Activated CD4-positive, alpha-beta T cell treated with anti-CD3 and anti-CD28 coated beads for 36 hours (primary cell): ENCODE data around the gene ADAMTS2. TPM values are rescaled to one million over a fixed set of nuclear protein-coding genes. Genes with fewer than 3 reads are reported as not detected.

ENCODE experiments used
- ATAC-seq: fragments of 200-7000 bp; cut with Tn5 transposase; one replicate; pipeline ENCODE4 v1.10.0; 2021; ENCODE audit warnings: mild to moderate bottlenecking, moderate library complexity
- CTCF ChIA-PET: fragments of 350-600 bp; sonication (Branson Sonifier 250); formaldehyde crosslinking; loops from one replicate; lab custom pipeline; 2021; ENCODE audit warnings: antibody characterized with exemption; lab: Charles Lee
- POLR2A ChIA-PET: fragments of 350-600 bp; sonication (Branson Sonifier 250); formaldehyde crosslinking; loops from one replicate; lab custom pipeline; 2021; ENCODE audit warnings: antibody characterized with exemption, inconsistent platforms; lab: Charles Lee
- DNase-seq: peaks from one replicate; pipeline ENCODE4 v3.0.0-alpha.2; 2020
- H3K27ac Mint-ChIP-seq: one replicate; pipeline ENCODE4 v1.8.0; 2021; ENCODE audit warnings: mixed read lengths
- H3K27me3 Mint-ChIP-seq: one replicate; pipeline ENCODE4 v1.8.0; 2021; ENCODE audit warnings: mixed read lengths
- H3K36me3 Mint-ChIP-seq: one replicate; pipeline ENCODE4 v1.8.0; 2021; ENCODE audit warnings: low read depth, mixed read lengths
- H3K4me1 Mint-ChIP-seq: one replicate; pipeline ENCODE4 v1.8.0; 2021; ENCODE audit warnings: mixed read lengths
- H3K4me3 Mint-ChIP-seq: one replicate; pipeline ENCODE4 v1.8.0; 2021; ENCODE audit warnings: mild to moderate bottlenecking, moderate library complexity, mixed read lengths
- H3K9me3 Mint-ChIP-seq: one replicate; pipeline ENCODE4 v1.8.0; 2021; ENCODE audit warnings: low read depth, mixed read lengths
- intact Hi-C, 2 experiments: fragments of 100-400 bp; cut with DNase I in 1 of 2; cut with micrococcal nuclease in 1 of 2; formaldehyde crosslinking; loops; one replicate each; pipeline versions ENCODE4 v1.14.2 to v1.15.1; 2022 to 2024; cut with DNase I, micrococcal nuclease
- total RNA-seq, 2 experiments: library from RNA; stranded (reverse); gene quantifications; one replicate each; pipeline ENCODE4 v1.2.3, GENCODE V29; 2021

Gene ADAMTS2
- total RNA-seq, 2 experiments from 2014 or later = not detected

GRCh38 chr5:179230061-179230461 is 115.2 kb downstream of the ADAMTS2 start:
- peaks cover under 1% of the 10 kb centered on the region for H3K9me3 Mint-ChIP-seq
- POLR2A ChIA-PET = no interaction called here
- ATAC-seq (no peak), DNase-seq (no peak)
- H3K27ac Mint-ChIP-seq = no peak overlapping the region
- H3K4me1 Mint-ChIP-seq = no peaks in the 10 kb centered on the region
- H3K36me3 Mint-ChIP-seq = no peaks in the 10 kb centered on the region
- CTCF ChIA-PET = no interaction called here
- intact Hi-C loops = no loop called here
- H3K4me3 Mint-ChIP-seq = no peak overlapping the region
- no peaks in the 10 kb centered on the region for H3K27me3 Mint-ChIP-seq

GRCh38 chr5:179229331-179229831 is 115.9 kb downstream of the ADAMTS2 start:
- no peaks in the 10 kb centered on the region for H3K4me1 Mint-ChIP-seq
- ChIA-PET CTCF (no interaction called here), POLR2A (no interaction called here)
- DNase-seq = no peak
- no peak overlapping the region for H3K4me3 Mint-ChIP-seq
- H3K27me3 Mint-ChIP-seq = no peaks in the 10 kb centered on the region
- ATAC-seq = no peak
- no peaks in the 10 kb centered on the region for H3K36me3 Mint-ChIP-seq
- H3K27ac Mint-ChIP-seq = no peak overlapping the region
- intact Hi-C loops = no loop called here
- peaks cover 5% of the 10 kb centered on the region for H3K9me3 Mint-ChIP-seq

- intact Hi-C loops = no loop called here
- POLR2A ChIA-PET = no interaction called here
- CTCF ChIA-PET = no interaction called here
- H3K4me1 Mint-ChIP-seq = no peaks in the 10 kb centered on the region
- DNase-seq = no peak
- no peaks in the 10 kb centered on the region for H3K27me3 Mint-ChIP-seq
- no peak overlapping the region for H3K27ac Mint-ChIP-seq
- H3K36me3 Mint-ChIP-seq = no peaks in the 10 kb centered on the region
- ATAC-seq = no peak
- peaks cover 5% of the 10 kb centered on the region for H3K9me3 Mint-ChIP-seq
- H3K4me3 Mint-ChIP-seq = no peak overlapping the region
Measured at GRCh38 chr5:179228341-179229121, 116.7 kb downstream of the ADAMTS2 start.

- intact Hi-C loops = no loop called here
- Mint-ChIP-seq H3K4me1 (no peaks in the 10 kb centered on the region), H3K9me3 (peaks cover 12% of the 10 kb centered on the region), H3K4me3 (no peak overlapping the region), H3K36me3 (peaks cover 2% of the 10 kb centered on the region), H3K27ac (no peak overlapping the region), H3K27me3 (no peaks in the 10 kb centered on the region)
- POLR2A ChIA-PET = no interaction called here
- DNase-seq (no peak), ATAC-seq (no peak)
- CTCF ChIA-PET = no interaction called here
Measured at GRCh38 chr5:179227580-179228311, 117.5 kb downstream of the ADAMTS2 start.

- POLR2A ChIA-PET = no interaction called here
- Mint-ChIP-seq H3K4me3 (no peak overlapping the region), H3K27me3 (no peaks in the 10 kb centered on the region), H3K27ac (no peak overlapping the region), H3K9me3 (peaks cover 12% of the 10 kb centered on the region), H3K4me1 (no peaks in the 10 kb centered on the region), H3K36me3 (peaks cover 2% of the 10 kb centered on the region)
- ATAC-seq = no peak
- DNase-seq = no peak
- intact Hi-C loops = no loop called here
- CTCF ChIA-PET = no interaction called here
Measured at GRCh38 chr5:179227229-179227579, 118.1 kb downstream of the ADAMTS2 start.

GRCh38 chr5:179226696-179227095 is 118.6 kb downstream of the ADAMTS2 start:
- POLR2A ChIA-PET = no interaction called here
- Mint-ChIP-seq H3K36me3 (peaks cover 2% of the 10 kb centered on the region), H3K27ac (no peak overlapping the region), H3K9me3 (peaks cover 12% of the 10 kb centered on the region), H3K27me3 (no peaks in the 10 kb centered on the region), H3K4me3 (no peak overlapping the region), H3K4me1 (no peaks in the 10 kb centered on the region)
- intact Hi-C loops = no loop called here
- ATAC-seq = no peak
- CTCF ChIA-PET = no interaction called here
- DNase-seq = no peak

GRCh38 chr5:179225387-179225786 is 119.9 kb downstream of the ADAMTS2 start:
- intact Hi-C loops = no loop called here
- ChIA-PET CTCF (no interaction called here), POLR2A (no interaction called here)
- no peak for ATAC-seq
- H3K27me3 Mint-ChIP-seq = no peaks in the 10 kb centered on the region
- H3K36me3 Mint-ChIP-seq = peaks cover 2% of the 10 kb centered on the region
- no peak overlapping the region for H3K4me3 Mint-ChIP-seq
- H3K9me3 Mint-ChIP-seq = peaks cover 12% of the 10 kb centered on the region
- DNase-seq = no peak
- no peaks in the 10 kb centered on the region for H3K4me1 Mint-ChIP-seq
- no peak overlapping the region for H3K27ac Mint-ChIP-seq

- CTCF ChIA-PET = no interaction called here
- H3K27ac Mint-ChIP-seq = no peak overlapping the region
- POLR2A ChIA-PET = no interaction called here
- H3K27me3 Mint-ChIP-seq = no peaks in the 10 kb centered on the region
- peaks cover 12% of the 10 kb centered on the region for H3K9me3 Mint-ChIP-seq
- intact Hi-C loops = no loop called here
- H3K4me3 Mint-ChIP-seq = no peak overlapping the region
- no peaks in the 10 kb centered on the region for H3K4me1 Mint-ChIP-seq
- DNase-seq (no peak), ATAC-seq (no peak)
- H3K36me3 Mint-ChIP-seq = peaks cover 2% of the 10 kb centered on the region
Measured at GRCh38 chr5:179224741-179225140, 120.5 kb downstream of the ADAMTS2 start.

GRCh38 chr5:179223961-179224360 is 121.3 kb downstream of the ADAMTS2 start:
- no peak for ATAC-seq
- Mint-ChIP-seq H3K36me3 (peaks cover 2% of the 10 kb centered on the region), H3K4me3 (no peak overlapping the region), H3K4me1 (no peaks in the 10 kb centered on the region), H3K9me3 (peaks cover 12% of the 10 kb centered on the region), H3K27ac (no peak overlapping the region), H3K27me3 (no peaks in the 10 kb centered on the region)
- intact Hi-C loops = no loop called here
- POLR2A ChIA-PET = no interaction called here
- CTCF ChIA-PET = no interaction called here
- DNase-seq = no peak

- ChIA-PET CTCF (no interaction called here), POLR2A (no interaction called here)
- Mint-ChIP-seq H3K4me3 (no peak overlapping the region), H3K36me3 (peaks cover 2% of the 10 kb centered on the region), H3K9me3 (peaks cover 12% of the 10 kb centered on the region), H3K27me3 (no peaks in the 10 kb centered on the region), H3K4me1 (no peaks in the 10 kb centered on the region), H3K27ac (no peak overlapping the region)
- no peak for ATAC-seq
- intact Hi-C loops = no loop called here
- no peak for DNase-seq
Measured at GRCh38 chr5:179223528-179223927, 121.7 kb downstream of the ADAMTS2 start.

GRCh38 chr5:179222246-179223017 is 122.8 kb downstream of the ADAMTS2 start:
- ChIA-PET POLR2A (no interaction called here), CTCF (no interaction called here)
- intact Hi-C loops = no loop called here
- no peak for DNase-seq
- Mint-ChIP-seq H3K9me3 (peaks cover 12% of the 10 kb centered on the region), H3K27ac (no peak overlapping the region), H3K4me1 (no peaks in the 10 kb centered on the region), H3K27me3 (no peaks in the 10 kb centered on the region), H3K36me3 (peaks cover 2% of the 10 kb centered on the region), H3K4me3 (no peak overlapping the region)
- ATAC-seq = no peak
